Measurements from ENCODE around the gene ANO3. TPM values are rescaled to one million over a fixed set of nuclear protein-coding genes. Genes with fewer than 3 reads are reported as not detected.

ANO3 gene
- total and polyA plus RNA-seq, 2 experiments from 2014 or later: not detected

- TF ChIP-seq, protein P1, sequence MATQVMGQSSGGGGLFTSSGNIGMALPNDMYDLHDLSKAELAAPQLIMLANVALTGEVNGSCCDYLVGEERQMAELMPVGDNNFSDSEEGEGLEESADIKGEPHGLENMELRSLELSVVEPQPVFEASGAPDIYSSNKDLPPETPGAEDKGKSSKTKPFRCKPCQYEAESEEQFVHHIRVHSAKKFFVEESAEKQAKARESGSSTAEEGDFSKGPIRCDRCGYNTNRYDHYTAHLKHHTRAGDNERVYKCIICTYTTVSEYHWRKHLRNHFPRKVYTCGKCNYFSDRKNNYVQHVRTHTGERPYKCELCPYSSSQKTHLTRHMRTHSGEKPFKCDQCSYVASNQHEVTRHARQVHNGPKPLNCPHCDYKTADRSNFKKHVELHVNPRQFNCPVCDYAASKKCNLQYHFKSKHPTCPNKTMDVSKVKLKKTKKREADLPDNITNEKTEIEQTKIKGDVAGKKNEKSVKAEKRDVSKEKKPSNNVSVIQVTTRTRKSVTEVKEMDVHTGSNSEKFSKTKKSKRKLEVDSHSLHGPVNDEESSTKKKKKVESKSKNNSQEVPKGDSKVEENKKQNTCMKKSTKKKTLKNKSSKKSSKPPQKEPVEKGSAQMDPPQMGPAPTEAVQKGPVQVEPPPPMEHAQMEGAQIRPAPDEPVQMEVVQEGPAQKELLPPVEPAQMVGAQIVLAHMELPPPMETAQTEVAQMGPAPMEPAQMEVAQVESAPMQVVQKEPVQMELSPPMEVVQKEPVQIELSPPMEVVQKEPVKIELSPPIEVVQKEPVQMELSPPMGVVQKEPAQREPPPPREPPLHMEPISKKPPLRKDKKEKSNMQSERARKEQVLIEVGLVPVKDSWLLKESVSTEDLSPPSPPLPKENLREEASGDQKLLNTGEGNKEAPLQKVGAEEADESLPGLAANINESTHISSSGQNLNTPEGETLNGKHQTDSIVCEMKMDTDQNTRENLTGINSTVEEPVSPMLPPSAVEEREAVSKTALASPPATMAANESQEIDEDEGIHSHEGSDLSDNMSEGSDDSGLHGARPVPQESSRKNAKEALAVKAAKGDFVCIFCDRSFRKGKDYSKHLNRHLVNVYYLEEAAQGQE (IDR thresholded peaks at IDR 0.05; ENCODE audit: unreplicated experiment): no peak
- TF ChIP-seq ZNF114 (CRISPR knock-in tag; IDR thresholded peaks at IDR 0.05) (no peak), EZH2 (IDR thresholded peaks at IDR 0.05; ENCODE audit: low read depth, unreplicated experiment) (no peak), CREB1 (CRISPR knock-in tag; IDR thresholded peaks at IDR 0.05; ENCODE audit: low read depth) (no peak), STAT1 (IDR thresholded peaks at IDR 0.05; ENCODE audit: unreplicated experiment) (no peak)
Observed at GRCh38 chr11:26507229-26507628, 175.3 kb downstream of the ANO3 start (continued).

GRCh38 chr11:26510164-26510563, 178.2 kb downstream of the ANO3 start:
- DNase-seq (ENCODE audit: low spot score) (no peak), ATAC-seq (no peak)
- no peak overlapping the region for H3K27ac Mint-ChIP-seq
- Histone ChIP-seq H2AFZ (no peak overlapping the region), H3K27me3 (ENCODE audit: insufficient read depth) (no peaks in the 10 kb centered on the region), H3K4me3 (no peak overlapping the region), H3K79me2 (replicated peaks; ENCODE audit: insufficient read depth) (no peaks in the 10 kb centered on the region), H3F3A (replicated peaks; ENCODE audit: low read depth) (no peaks in the 10 kb centered on the region), H3K36me3 (ENCODE audit: insufficient read depth) (no peaks in the 10 kb centered on the region), H3K9me2 (ENCODE audit: insufficient read depth) (no peaks in the 10 kb centered on the region), H3K27ac (ENCODE audit: low read depth) (no peak overlapping the region), H4K20me1 (replicated peaks; ENCODE audit: insufficient read depth) (no peaks in the 10 kb centered on the region), H3K4me2 (no peak overlapping the region), H3K4me1 (ENCODE audit: insufficient read depth) (no peaks in the 10 kb centered on the region)
- no peaks in the 10 kb centered on the region for H3K36me3 Mint-ChIP-seq (ENCODE audit: low read depth)
- H3K4me1 Mint-ChIP-seq: no peaks in the 10 kb centered on the region
- H3K27me3 Mint-ChIP-seq (ENCODE audit: insufficient read depth, low read depth, poor library complexity): peaks cover 1% of the 10 kb centered on the region
- no peaks in the 10 kb centered on the region for H3K9me3 Mint-ChIP-seq
- no peak overlapping the region for H3K4me3 Mint-ChIP-seq
- no peak for TF ChIP-seq ZNF462 (CRISPR knock-in tag; IDR thresholded peaks at IDR 0.05)
- TF ChIP-seq JUNB (IDR thresholded peaks at IDR 0.05; ENCODE audit: unreplicated experiment): no peak
- TF ChIP-seq POLR2AphosphoS5 (IDR thresholded peaks at IDR 0.05; ENCODE audit: low read depth): no peak
- TF ChIP-seq, protein P1 (IDR thresholded peaks at IDR 0.05; ENCODE audit: unreplicated experiment): no peak
- no peak for TF ChIP-seq ZNF114 (CRISPR knock-in tag; IDR thresholded peaks at IDR 0.05)
- no peak for TF ChIP-seq NANOG (IDR thresholded peaks at IDR 0.05; ENCODE audit: borderline replicate concordance)
- no peak for TF ChIP-seq ZNF331 (CRISPR knock-in tag; IDR thresholded peaks at IDR 0.05; ENCODE audit: low read depth)
- TF ChIP-seq, protein P2, sequence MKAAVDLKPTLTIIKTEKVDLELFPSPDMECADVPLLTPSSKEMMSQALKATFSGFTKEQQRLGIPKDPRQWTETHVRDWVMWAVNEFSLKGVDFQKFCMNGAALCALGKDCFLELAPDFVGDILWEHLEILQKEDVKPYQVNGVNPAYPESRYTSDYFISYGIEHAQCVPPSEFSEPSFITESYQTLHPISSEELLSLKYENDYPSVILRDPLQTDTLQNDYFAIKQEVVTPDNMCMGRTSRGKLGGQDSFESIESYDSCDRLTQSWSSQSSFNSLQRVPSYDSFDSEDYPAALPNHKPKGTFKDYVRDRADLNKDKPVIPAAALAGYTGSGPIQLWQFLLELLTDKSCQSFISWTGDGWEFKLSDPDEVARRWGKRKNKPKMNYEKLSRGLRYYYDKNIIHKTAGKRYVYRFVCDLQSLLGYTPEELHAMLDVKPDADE (IDR thresholded peaks at IDR 0.05): no peak
- no peak for TF ChIP-seq EZH2 (IDR thresholded peaks at IDR 0.05; ENCODE audit: low read depth, unreplicated experiment)
- no peak for TF ChIP-seq STAT1 (IDR thresholded peaks at IDR 0.05; ENCODE audit: unreplicated experiment)

Measured in GM23338 (cell line).